HG03521 (cell line): ENCODE data around the gene PABPC1L.

Experiments
- ATAC-seq: cut with Tn5 transposase; IDR thresholded peaks from one replicate; pipeline ENCODE4 v1.9.1; 2021; ENCODE audit warnings: mild to moderate bottlenecking, moderate library complexity; ENCODE audit not compliant: unreplicated experiment

PABPC1L gene

GRCh38 chr20:44942264-44942973 lies 32.6 kb downstream of the PABPC1L start:
- ATAC-seq = no peak

- no peak for ATAC-seq
Measured at GRCh38 chr20:44943828-44944227, 34.0 kb downstream of the PABPC1L start.

DNA sequence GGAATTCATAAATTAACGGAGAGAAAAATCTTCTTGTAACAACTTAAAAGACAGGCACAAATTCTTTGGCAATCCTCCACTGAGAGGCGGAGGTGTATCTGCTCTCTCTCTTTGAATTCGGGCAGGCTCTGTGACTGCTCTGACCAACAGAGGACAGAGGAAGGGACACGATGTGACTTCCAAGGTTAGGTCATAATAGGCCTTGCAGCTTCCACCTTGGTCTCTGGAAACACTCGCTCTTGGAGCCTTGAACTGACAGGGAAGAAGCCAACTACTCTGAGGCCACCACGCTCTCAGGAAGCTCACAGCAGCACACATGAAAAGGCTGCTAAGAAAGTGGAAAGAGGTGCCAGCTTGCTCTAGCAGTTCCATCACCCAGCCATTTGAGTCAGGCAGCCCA lies 35.4 kb downstream of the PABPC1L start:
- ATAC-seq = no peak

DNA sequence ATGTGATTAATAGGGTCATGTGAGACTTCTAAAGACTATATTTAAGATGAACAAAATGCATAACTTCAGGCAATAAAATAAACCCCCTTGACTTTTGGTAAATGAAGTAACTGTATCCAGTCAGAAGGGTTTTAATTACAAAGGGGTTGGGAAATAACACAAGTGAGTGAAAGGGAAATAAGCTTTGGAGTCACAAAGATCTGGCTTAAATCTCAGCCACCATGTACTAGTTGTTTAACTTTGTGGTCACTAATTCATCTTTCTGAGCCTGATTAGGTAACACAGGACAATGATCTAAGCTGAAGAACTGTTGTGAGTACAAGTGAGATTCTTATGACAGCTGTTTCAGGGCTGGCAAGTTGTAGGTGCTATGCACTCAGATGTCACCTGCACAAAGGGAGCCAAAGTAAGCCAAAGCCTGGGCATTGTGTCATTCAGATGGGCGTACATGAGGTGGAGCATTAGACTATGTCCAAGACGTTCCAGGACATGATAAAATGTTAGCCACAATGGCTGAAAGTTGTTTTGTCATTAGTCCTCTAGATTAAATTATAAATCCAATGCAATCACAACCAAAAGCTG lies 36.5 kb downstream of the PABPC1L start:
- ATAC-seq = no peak

DNA sequence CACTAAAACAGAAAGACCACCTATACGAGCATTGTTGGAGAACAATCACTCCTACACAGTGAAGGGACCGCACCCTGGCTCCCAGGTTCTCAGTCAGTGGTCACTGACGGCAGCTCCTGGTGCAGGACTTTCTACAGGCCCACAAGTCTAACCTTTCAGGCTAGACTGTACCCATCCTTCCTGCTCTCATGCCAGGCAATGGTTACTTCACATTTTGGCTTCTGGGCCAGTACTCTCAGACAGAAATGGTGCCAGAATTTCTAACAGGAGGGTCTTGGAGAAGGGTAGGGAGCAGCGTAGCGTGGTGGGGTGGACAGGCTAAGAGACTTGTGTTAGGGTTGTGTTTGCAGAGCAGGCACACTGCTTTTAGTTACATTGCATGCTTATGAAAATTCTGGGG lies 38.2 kb downstream of the PABPC1L start:
- no peak for ATAC-seq

GRCh38 chr20:44948513-44948912 lies 38.7 kb downstream of the PABPC1L start:
- ATAC-seq = no peak

- ATAC-seq = no peak
Measured at GRCh38 chr20:44950368-44950767, 40.5 kb downstream of the PABPC1L start.

GRCh38 chr20:44952731-44953130 lies 42.9 kb downstream of the PABPC1L start:
- ATAC-seq = no peak

GRCh38 chr20:44954211-44954610 lies 44.4 kb downstream of the PABPC1L start:
- no peak for ATAC-seq

- no peak for ATAC-seq
Measured at GRCh38 chr20:44955270-44955669, 45.4 kb downstream of the PABPC1L start.

GRCh38 chr20:44956410-44956809 lies 46.5 kb downstream of the PABPC1L start:
- ATAC-seq = no peak

DNA sequence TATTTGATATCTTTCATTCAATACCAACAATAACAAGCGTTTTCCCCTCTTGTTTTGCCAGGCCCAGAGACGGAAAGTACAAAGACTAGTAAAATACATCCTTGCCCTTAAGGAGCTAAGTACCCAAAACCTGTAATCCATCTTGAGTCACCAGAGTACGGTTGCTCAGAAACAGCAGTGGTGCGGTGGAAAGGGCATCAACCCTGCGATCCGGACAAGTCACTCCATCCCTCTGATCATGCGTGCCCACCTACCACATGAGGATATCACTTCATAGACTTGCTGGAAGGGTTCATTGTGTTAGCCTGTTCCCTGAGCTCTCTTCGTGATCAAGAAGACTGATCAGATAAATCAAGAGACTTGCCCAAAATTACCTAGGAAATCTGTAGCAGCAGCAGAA lies 48.4 kb downstream of the PABPC1L start:
- ATAC-seq = no peak

GRCh38 chr20:44959082-44959637 lies 49.3 kb downstream of the PABPC1L start:
- ATAC-seq = no peak

DNA sequence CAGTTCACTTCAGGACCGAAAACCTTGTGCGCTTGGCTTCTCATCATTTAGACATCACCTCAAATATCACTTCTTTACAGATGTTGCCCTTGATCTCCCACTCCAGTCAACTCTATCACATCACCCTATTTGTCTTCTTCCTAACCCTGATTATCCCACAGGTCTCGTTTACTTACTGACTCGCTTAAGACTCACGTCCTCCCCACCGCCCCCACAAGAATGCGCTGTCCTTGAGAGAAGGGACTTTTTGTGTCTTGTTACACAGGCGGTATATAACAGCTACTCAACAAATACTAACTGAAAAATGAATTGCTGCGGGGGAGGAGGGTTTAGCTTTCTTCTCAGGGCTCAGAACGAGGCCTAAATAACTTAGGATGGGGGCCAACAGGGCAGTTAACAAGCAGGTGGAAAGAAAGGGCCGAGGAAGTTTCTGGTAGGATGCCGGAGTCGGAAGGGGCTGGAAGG lies 49.8 kb downstream of the PABPC1L start:
- ATAC-seq = no peak

DNA sequence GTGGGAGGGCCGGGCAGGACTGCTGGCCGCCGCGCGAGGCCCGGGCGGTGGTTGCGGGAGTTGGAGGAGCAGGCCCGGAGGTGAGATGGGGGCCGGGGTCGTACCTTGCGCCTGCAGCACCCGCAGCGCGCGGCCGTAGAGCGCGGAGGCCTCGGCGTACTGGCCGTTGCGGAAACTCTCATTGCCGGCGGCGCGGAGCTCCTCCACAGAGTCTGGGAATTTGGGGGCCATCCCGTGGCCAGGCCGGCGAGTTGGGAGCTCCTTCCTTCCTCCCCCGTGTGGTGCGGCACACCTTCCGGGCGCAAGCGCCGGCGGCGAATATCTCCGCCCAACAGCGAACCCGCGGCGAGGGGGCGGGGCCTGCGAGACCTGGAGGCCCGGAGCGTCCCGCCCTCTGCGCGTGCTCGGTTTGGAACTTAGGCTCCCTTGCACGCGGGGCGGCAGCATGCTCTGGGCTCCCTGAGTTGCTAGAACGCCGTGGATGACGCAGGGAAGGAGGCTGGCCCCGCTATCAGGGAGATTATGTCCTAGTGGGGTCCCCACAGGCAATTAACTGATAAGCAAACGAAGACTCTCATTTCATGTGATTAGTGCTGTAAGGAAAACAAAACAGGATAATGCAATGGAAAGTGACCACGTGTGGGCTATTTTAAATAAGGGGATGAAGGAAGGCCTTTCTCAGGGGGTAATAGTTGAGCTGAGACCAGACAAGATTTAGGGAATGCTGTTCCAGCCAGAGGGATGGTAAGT lies 50.4 kb downstream of the PABPC1L start, which contains the start of gene TOMM34:
Gene TOMM34, minus strand, starts transcription at position 295 of the 750 bp plus-strand sequence. Its CDS starts 64 bp downstream, at position 231.
- ATAC-seq = peak; percentile 76

- no peak for ATAC-seq
Measured at GRCh38 chr20:44961011-44961869, 51.4 kb downstream of the PABPC1L start.

DNA sequence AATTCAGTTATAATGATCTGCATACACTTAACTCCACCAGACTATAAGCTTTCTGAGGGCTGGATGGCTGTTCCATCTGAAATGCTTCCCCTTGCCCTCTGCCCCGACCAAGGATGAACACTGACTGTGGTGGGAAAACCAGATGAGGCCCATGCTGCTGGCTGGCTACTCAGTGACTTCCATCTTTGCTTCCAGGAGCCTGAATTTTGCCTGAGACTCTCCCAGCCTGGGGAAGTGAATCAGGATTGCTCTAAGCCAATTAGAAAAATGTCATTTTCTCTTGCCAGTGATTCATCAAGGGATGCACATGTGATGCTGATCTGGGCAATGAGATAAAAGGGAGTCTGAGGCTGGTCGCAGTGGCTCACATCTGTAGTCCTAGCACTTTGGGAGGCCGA lies 52.0 kb downstream of the PABPC1L start:
- no peak for ATAC-seq

DNA sequence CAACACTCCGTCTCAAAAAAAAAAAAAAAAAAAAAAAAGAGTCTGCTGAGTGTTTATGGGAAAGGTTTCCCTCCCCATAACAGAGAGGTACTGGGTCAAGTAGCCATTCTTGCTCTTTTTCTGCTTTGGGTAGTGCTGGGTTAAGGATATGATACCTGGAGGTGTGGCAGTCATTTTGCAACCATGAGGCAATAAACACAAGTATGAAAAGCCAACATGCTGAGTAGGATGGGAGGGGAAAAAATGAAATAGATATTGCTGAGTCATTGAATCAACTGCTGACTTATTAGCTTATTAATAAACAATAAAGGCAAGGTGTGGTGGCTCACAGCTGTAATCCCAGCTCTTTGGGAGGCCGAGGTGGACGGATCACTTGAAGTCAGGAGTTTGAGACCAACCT lies 52.6 kb downstream of the PABPC1L start:
- ATAC-seq = no peak

DNA sequence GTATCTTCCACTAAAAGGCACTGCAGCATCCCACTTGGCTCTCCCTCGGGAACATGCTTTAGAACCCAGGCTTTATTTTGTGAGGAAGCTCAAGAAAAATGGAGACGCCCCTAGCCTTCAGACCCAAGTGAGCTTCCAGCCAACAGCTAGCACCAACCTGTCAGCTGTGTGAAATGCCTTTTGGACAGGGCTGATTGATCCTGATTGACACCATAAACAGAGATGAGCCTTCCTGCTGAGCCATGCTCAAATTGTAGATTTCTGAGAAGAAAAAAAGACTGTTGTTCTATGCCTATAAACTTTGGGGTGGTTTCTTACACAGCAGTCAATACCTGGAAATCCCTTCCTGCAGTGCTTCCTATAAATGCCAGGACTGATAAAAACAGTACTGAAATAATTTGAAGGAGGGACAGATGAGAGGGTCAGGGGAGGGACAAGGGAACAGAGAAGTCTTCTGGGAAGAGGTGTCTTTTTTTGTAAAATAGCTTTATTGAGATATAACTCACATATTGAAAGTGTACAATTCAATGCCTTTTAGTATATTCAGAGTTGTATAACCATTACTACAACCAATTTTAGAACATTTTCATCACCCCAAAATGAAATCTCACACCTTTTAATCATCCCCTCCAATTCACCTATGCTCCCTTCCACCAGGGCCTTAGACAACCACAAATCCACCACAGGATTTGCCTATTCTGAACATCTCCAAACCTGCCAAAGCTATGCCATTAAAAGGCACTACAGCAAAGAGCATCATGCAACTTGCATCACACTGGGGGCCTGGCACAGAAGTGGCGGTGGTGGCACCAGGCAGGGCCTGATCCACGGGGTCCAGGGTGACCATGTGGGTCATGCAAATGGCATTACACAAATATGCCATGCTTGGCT lies 53.7 kb downstream of the PABPC1L start:
- no peak for ATAC-seq

- no peak for ATAC-seq
Measured at GRCh38 chr20:44965651-44966029, 55.8 kb downstream of the PABPC1L start.
